CD4-positive, alpha-beta memory T cell (primary cell): ENCODE measurements around the gene PHF21A. TPM values are rescaled to one million over a fixed set of nuclear protein-coding genes. Genes with fewer than 3 reads are reported as not detected.

Experiments used
- CTCF ChIA-PET: fragments of 350-600 bp; sonication (Branson Sonifier 250); formaldehyde crosslinking; loops from one replicate; lab custom pipeline; 2021; ENCODE audit warnings: inconsistent platforms; ENCODE audit not compliant: partially characterized antibody; lab: Charles Lee
- POLR2A ChIA-PET: fragments of 350-600 bp; sonication (Branson Sonifier 250); formaldehyde crosslinking; loops from one replicate; lab custom pipeline; 2021; ENCODE audit not compliant: partially characterized antibody; lab: Charles Lee
- DNase-seq, 5 donors: peaks; one replicate each; pipeline versions ENCODE4 v3.0.0 to v3.0.0-alpha.2; 2020 to 2022; ENCODE audit warnings: mixed read lengths in 1 of 5
- H3K27ac ChIP-seq: one replicate; pipeline ENCODE4 v1.7.0; 2013; ENCODE audit warnings: low read depth, low read length
- H3K27me3 ChIP-seq: 2 replicates; pipeline ENCODE4 v1.7.0; 2013; ENCODE audit warnings: mild to moderate bottlenecking, low read length, moderate library complexity; ENCODE audit not compliant: insufficient read depth
- H3K36me3 ChIP-seq: 2 replicates; pipeline ENCODE4 v1.7.0; 2013; ENCODE audit warnings: mild to moderate bottlenecking, low read length, moderate library complexity; ENCODE audit not compliant: insufficient read depth
- H3K4me1 ChIP-seq: 2 replicates; pipeline ENCODE4 v1.7.0; 2013; ENCODE audit warnings: mild to moderate bottlenecking, low read length, moderate library complexity; ENCODE audit not compliant: insufficient read depth
- H3K4me3 ChIP-seq, 2 donors: one replicate each; pipeline ENCODE4 v1.7.0; 2013; ENCODE audit warnings: low read length in 2 of 2, mild to moderate bottlenecking in 1 of 2
- H3K9me3 ChIP-seq, 2 donors: one replicate each; pipeline ENCODE4 v1.7.0; 2013; ENCODE audit warnings: low read length in 2 of 2, control low read depth in 1 of 2; ENCODE audit not compliant: control insufficient read depth in 1 of 2
- H3K27ac Mint-ChIP-seq, 7 donors: one replicate each; pipeline ENCODE4 v1.8.0; 2020 to 2021; ENCODE audit warnings: mixed read lengths in 7 of 7, mild to moderate bottlenecking in 6 of 7, inconsistent platforms in 3 of 7, moderate library complexity in 3 of 7
- H3K27me3 Mint-ChIP-seq, 2 donors: one replicate each; pipeline ENCODE4 v1.8.0; 2020 to 2021; ENCODE audit warnings: mixed read lengths in 2 of 2
- H3K36me3 Mint-ChIP-seq, 2 donors: one replicate each; pipeline ENCODE4 v1.8.0; 2020 to 2021; ENCODE audit warnings: mixed read lengths in 2 of 2, inconsistent platforms in 1 of 2, mild to moderate bottlenecking in 1 of 2
- H3K4me1 Mint-ChIP-seq, 4 donors: one replicate each; pipeline ENCODE4 v1.8.0; 2020 to 2021; ENCODE audit warnings: mixed read lengths in 4 of 4, mild to moderate bottlenecking in 1 of 4
- H3K4me3 Mint-ChIP-seq, 8 donors: one replicate each; pipeline ENCODE4 v1.8.0; 2020 to 2021; ENCODE audit warnings: mixed read lengths in 8 of 8, mild to moderate bottlenecking in 7 of 8, moderate library complexity in 6 of 8, inconsistent platforms in 3 of 8
- H3K9me3 Mint-ChIP-seq, 8 donors: one replicate each; pipeline ENCODE4 v1.8.0; 2020 to 2021; ENCODE audit warnings: mixed read lengths in 8 of 8, mild to moderate bottlenecking in 5 of 8, inconsistent platforms in 3 of 8, moderate library complexity in 1 of 8
- intact Hi-C: fragments of 100-400 bp; cut with micrococcal nuclease; formaldehyde crosslinking; loops from one replicate; pipeline ENCODE4 v1.15.1; 2023
- polyA plus RNA-seq, 2 donors: library from polyadenylated mRNA; unstranded; fragments of 300-500 nt; fragmentation: Illumina TruSeq; gene quantifications; one replicate each; pipeline ENCODE4 v1.2.3, GENCODE V29; 2021
- total RNA-seq, 2 experiments: library from RNA; stranded (reverse); gene quantifications; one replicate each; pipeline ENCODE4 v1.2.3, GENCODE V29; 2021

The PHF21A gene
- total and polyA plus RNA-seq, 4 experiments from 2014 or later, result 3.7 to 68.4 (median 42.9) TPM

DNA sequence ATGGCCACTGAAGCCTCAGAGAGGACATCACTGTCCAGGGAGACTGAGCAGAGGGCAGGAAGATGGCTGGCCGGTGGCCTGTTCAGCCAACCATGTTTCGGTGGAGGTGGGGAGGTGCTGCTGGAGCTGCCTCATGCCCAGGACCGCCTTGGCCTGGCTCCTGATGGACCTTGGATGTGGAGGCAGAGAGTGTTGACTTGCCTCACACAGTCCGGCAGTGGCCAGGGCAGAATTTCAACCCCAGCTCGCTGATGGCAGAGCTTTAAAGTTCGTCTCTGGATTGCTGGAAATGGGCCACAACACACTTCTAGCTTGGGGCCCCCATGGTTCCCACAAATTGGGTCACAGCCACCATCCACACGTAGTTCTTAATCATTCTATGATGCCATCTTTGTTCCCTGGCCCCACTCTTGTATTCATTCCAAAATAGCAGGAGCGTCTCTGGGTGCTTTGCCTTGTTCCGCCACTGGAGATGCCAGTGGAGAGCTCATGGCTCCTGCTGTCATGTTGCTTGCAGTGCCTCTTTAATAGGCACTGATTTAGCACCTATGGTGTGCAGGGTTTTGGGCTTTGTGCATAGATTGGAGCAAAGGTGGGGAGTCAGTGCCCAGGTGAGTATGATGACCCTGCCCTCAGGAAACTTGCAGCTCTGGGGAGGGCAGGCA is 230.2 kb downstream of the PHF21A start:
- H3K27ac Mint-ChIP-seq, result no peak overlapping the region
- H3K4me1 Mint-ChIP-seq, result peaks cover 0 to 2% (median 0%) of the 10 kb centered on the region in 4 donors
- H3K27ac ChIP-seq, result no peak overlapping the region
- ChIA-PET POLR2A (no interaction called here), CTCF (no interaction called here)
- H3K4me1 ChIP-seq, result no peaks in the 10 kb centered on the region
- H3K9me3 ChIP-seq, result no peaks in the 10 kb centered on the region
- peaks cover 0 to 4% of the 10 kb centered on the region in 2 donors for H3K36me3 Mint-ChIP-seq
- intact Hi-C loops, result no loop called here
- H3K27me3 ChIP-seq, result peaks cover 6% of the 10 kb centered on the region
- no peak overlapping the region for H3K4me3 ChIP-seq
- H3K9me3 Mint-ChIP-seq, result peaks cover 0 to 3% (median 0%) of the 10 kb centered on the region in 8 donors
- DNase-seq, result no peak
- H3K27me3 Mint-ChIP-seq, result peaks cover 7 to 22% of the 10 kb centered on the region in 2 donors
- peak overlapping the region in 2 of 8 donors; percentile 3 to 43 for H3K4me3 Mint-ChIP-seq
- H3K36me3 ChIP-seq, result no peaks in the 10 kb centered on the region

DNA sequence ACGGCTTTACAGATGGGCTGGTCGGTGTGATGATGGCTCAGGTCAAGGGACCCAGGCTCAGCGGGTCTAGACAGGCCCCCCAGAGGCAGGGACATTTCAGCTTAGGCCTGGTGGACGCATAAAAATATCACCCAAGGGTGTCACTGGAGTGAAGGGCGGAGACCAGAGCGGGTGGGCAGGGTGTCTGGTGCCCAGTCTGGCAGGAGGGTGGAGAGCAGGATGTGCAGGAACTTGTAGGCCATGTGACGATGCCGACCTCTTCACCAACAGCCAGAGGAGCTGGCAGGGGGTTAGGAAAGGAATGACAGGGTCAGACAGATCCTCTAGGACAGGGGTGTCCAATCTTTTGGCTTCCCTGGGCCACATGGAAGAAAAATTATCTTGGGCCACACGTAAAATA is 231.3 kb downstream of the PHF21A start:
- no peak overlapping the region for H3K27ac Mint-ChIP-seq
- intact Hi-C loops, result loop anchor here (10.0 kb wide), 1 partner anchor 505 kb away; the partner anchor contains the start of gene CHRM4
- POLR2A ChIA-PET, result no interaction called here

DNA sequence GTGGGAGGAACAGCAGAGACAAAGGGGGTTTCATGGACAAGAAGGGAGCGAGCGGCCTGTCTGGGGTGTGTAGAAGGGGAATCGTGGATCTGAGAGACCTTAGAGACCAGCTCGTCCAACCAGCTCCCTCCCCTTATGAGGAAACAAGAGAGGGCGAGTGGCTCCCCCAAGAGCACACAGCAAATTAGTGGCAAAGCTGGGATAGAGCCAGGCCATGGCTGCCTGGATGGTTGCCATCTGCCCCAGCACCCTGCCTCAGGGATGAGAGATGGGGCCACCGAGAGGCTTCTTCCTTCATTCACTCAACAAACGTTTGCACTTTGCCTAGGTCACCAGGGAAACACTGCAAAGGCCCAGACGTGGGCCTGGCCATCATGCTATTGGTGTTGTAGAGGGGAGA is 231.7 kb downstream of the PHF21A start:
- intact Hi-C loops, result loop anchor here (10.0 kb wide), 1 partner anchor 505 kb away; the partner anchor contains the start of gene CHRM4
- Mint-ChIP-seq H3K27me3 (peaks cover under 1 to 16% of the 10 kb centered on the region in 2 donors), H3K27ac (no peak overlapping the region), H3K9me3 (no peaks in the 10 kb centered on the region), H3K4me3 (no peak overlapping the region), H3K36me3 (peaks cover 1 to 4% of the 10 kb centered on the region in 2 donors), H3K4me1 (peaks cover 5 to 9% (median 8%) of the 10 kb centered on the region in 4 donors)
- Histone ChIP-seq H3K27ac (no peak overlapping the region), H3K4me3 (no peak overlapping the region), H3K27me3 (peaks cover under 1% of the 10 kb centered on the region), H3K9me3 (no peaks in the 10 kb centered on the region), H3K4me1 (peaks cover 5% of the 10 kb centered on the region), H3K36me3 (no peaks in the 10 kb centered on the region)
- CTCF ChIA-PET, result no interaction called here
- POLR2A ChIA-PET, result no interaction called here
- no peak for DNase-seq

More for the DNA sequence above, 231.3 kb downstream of the PHF21A start:
- Histone ChIP-seq H3K4me3 (no peak overlapping the region), H3K27ac (no peak overlapping the region), H3K9me3 (no peaks in the 10 kb centered on the region), H3K27me3 (peaks cover 5% of the 10 kb centered on the region), H3K36me3 (no peaks in the 10 kb centered on the region), H3K4me1 (peaks cover 3% of the 10 kb centered on the region)
- H3K27me3 Mint-ChIP-seq, result peaks cover 4 to 20% of the 10 kb centered on the region in 2 donors
- peaks cover 3 to 5% (median 5%) of the 10 kb centered on the region in 4 donors for H3K4me1 Mint-ChIP-seq
- DNase-seq, result no peak
- H3K4me3 Mint-ChIP-seq, result no peak overlapping the region
- CTCF ChIA-PET, result no interaction called here
- H3K36me3 Mint-ChIP-seq, result peaks cover 1 to 4% of the 10 kb centered on the region in 2 donors
- peaks cover 0 to under 1% (median 0%) of the 10 kb centered on the region in 8 donors for H3K9me3 Mint-ChIP-seq

DNA sequence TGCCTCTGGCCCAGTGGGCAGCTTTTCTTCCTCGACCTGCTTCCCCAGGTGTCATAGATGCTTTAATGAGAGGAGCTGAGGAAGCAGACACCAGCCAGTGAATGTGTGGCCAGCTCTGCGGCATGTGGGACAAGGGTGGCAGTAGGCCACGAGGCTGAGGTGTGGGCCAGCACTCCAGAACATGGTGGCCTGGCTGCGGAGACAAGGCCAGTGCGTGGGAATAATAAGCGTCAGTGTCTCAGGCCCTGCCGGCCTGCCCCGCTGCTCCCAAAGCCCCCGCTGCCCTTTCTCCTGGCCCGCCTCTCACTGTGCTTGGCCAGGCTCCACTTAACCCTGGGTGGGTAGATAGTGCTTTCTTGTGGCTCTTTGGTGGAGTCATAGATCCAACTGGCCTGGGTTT is 233.7 kb downstream of the PHF21A start:
- no peak for DNase-seq
- ChIA-PET POLR2A (no interaction called here), CTCF (no interaction called here)
- Histone ChIP-seq H3K4me3 (no peak overlapping the region), H3K4me1 (peaks cover 5% of the 10 kb centered on the region), H3K27ac (no peak overlapping the region), H3K27me3 (no peaks in the 10 kb centered on the region), H3K36me3 (no peaks in the 10 kb centered on the region), H3K9me3 (no peaks in the 10 kb centered on the region)
- Mint-ChIP-seq H3K4me1 (peaks cover 8 to 16% (median 11%) of the 10 kb centered on the region in 4 donors), H3K27ac (peak overlapping the region in 1 of 7 donors; percentile 52), H3K4me3 (peak overlapping the region in 2 of 8 donors; percentile 43 to 46), H3K36me3 (peaks cover 1 to 4% of the 10 kb centered on the region in 2 donors), H3K9me3 (peaks cover 0 to 2% (median 0%) of the 10 kb centered on the region in 8 donors), H3K27me3 (peaks cover 0 to 7% of the 10 kb centered on the region in 2 donors)
- intact Hi-C loops, result loop anchor here (10.0 kb wide), 1 partner anchor 507 kb away; the partner anchor contains the start of gene CHRM4

DNA sequence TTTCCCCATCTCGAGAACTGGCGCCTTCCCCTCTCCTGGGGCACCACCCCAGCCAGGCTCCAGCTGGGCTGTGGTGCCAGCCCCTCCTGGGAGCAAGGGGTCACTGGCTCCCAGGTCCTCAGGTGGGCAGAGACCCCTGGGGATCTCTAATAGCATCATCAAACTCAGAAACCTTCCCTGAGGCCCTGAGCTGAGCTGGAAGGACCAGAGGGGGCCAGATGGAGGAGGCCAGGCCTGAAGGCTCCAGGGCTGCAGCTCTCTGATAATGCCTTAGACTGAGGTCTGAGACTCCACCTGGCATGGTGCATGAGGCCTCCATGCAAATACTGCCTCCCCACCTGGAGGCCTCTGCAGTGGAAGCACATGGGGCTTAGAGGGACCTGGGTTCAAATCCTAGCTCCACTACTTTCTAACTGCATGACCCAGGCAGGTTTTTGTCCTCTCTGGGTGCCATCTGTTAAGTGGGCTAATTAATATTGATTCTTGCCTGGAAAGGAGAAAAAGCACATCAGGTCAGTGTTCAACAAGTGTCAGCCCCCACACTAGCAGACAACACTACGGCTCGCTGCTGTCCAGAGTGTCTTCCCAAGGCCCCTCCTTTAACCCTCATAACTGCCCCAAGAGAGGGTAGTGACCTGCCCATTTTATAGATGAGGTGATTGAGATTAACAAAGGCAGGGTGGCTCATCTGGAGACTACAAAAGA is 234.3 kb downstream of the PHF21A start:
- ChIA-PET POLR2A (no interaction called here), CTCF (interaction anchor here (0.9 kb wide), 1 partner anchor 115 kb away, joined by 3 read pairs; no protein-coding TSS in a partner anchor)
- Mint-ChIP-seq H3K36me3 (peaks cover 6 to 10% of the 10 kb centered on the region in 2 donors), H3K27me3 (peaks cover 0 to 4% of the 10 kb centered on the region in 2 donors), H3K9me3 (peaks cover 0 to 2% (median 0%) of the 10 kb centered on the region in 8 donors), H3K27ac (peak overlapping the region in 1 of 7 donors; percentile 52), H3K4me1 (peaks cover 8 to 16% (median 11%) of the 10 kb centered on the region in 4 donors), H3K4me3 (peak overlapping the region in 5 of 8 donors; percentile 39 to 52 (median 46))
- no peaks in the 10 kb centered on the region for H3K27me3 ChIP-seq
- no peak overlapping the region for H3K4me3 ChIP-seq
- intact Hi-C loops, result loop anchor here (10.0 kb wide), 1 partner anchor 508 kb away; the partner anchor contains the start of gene CHRM4
- H3K36me3 ChIP-seq, result no peaks in the 10 kb centered on the region
- peaks cover 5% of the 10 kb centered on the region for H3K4me1 ChIP-seq
- H3K27ac ChIP-seq, result no peak overlapping the region
- DNase-seq, result no peak
- no peaks in the 10 kb centered on the region for H3K9me3 ChIP-seq

DNA sequence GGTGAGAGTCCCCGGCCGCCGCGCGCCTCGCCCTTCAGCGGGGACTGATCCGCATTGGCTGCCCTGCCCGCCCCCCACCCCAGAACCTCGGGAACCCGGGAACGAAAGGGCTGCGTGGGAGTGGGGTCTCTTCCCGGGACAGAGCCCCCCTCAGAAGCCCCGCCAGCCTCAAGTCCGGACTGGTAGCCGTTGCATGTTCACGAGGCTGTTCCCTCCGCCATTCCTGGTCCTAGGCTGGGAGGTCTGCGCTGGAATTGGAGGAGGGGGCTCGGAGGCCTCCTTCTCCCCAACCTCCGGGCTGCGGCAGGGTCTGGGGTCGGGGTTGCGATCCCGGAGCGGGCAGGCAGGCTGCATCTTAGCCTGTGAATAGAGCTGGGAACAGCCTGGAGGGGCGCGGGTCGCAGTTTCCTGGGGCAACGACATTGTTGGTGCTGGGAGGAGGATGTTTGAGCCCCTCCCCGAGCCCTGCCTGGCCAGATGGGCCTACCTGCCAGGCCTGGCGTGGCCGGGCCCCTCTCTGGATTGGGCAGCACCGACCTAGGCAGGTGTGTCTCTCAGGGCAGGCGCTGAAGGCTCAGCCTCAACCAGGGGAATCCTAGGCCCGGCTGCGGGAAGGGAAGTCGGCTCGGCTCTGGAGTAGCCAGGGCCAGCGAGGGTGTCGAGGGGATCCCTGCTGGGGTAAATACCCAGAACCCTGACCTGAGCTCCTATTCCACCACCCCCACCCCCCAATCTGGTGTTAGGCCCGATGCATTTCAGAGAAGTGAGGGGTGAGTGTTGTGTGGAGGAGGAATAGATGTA is 235.1 kb downstream of the PHF21A start:
- peak overlapping the region in 7 of 8 donors; percentile 15 to 60 (median 30) for H3K4me3 Mint-ChIP-seq
- ChIA-PET CTCF (interaction anchor here (0.9 kb wide), 1 partner anchor 115 kb away, joined by 3 read pairs; no protein-coding TSS in a partner anchor), POLR2A (no interaction called here)
- H3K27me3 ChIP-seq, result no peaks in the 10 kb centered on the region
- no peak overlapping the region for H3K27ac ChIP-seq
- no peak for DNase-seq
- H3K27me3 Mint-ChIP-seq, result peaks cover 0 to 4% of the 10 kb centered on the region in 2 donors
- peaks cover 8 to 16% (median 11%) of the 10 kb centered on the region in 4 donors for H3K4me1 Mint-ChIP-seq
- peaks cover 10 to 12% of the 10 kb centered on the region in 2 donors for H3K36me3 Mint-ChIP-seq
- H3K9me3 ChIP-seq, result no peaks in the 10 kb centered on the region
- peaks cover 8% of the 10 kb centered on the region for H3K36me3 ChIP-seq
- no peak overlapping the region for H3K4me3 ChIP-seq
- H3K9me3 Mint-ChIP-seq, result peaks cover 0 to 2% (median 0%) of the 10 kb centered on the region in 8 donors
- intact Hi-C loops, result loop anchor here (2.0 to 10.0 kb wide), 3 partner anchors 13 to 509 kb away; partner anchors contain the start of gene CHRM4
- peak overlapping the region in 1 of 7 donors; percentile 52 for H3K27ac Mint-ChIP-seq
- peaks cover 5% of the 10 kb centered on the region for H3K4me1 ChIP-seq
